Tibial nerve (tissue), 4 donors: Measurements from ENCODE around the gene KLF11. TPM values are rescaled to one million over a fixed set of nuclear protein-coding genes. Genes with fewer than 3 reads are reported as not detected.
A peak's percentile ranks its signal among the peaks of the same experiment; 100 is the strongest.

Source experiments
- DNase-seq, 2 donors: peaks; one replicate each; pipeline ENCODE4 v3.0.0-alpha.2; 2019; ENCODE audit warnings: low spot score in 2 of 2
- H3K27ac ChIP-seq, 4 donors: fragments of 200-600 bp; sonication (generic) in 3 of 4; one replicate each; pipeline ENCODE4 v1.5.1; 2017 to 2019; ENCODE audit warnings: mild to moderate bottlenecking in 1 of 4
- H3K27me3 ChIP-seq, 2 donors: fragments of 200-600 bp; sonication (generic) in 1 of 2; one replicate each; pipeline versions ENCODE4 v1.5.1 to v1.6.0; 2017 to 2019
- H3K36me3 ChIP-seq, 3 donors: fragments of 200-600 bp; sonication (generic); one replicate each; pipeline ENCODE4 v1.5.1; 2018 to 2019
- H3K4me1 ChIP-seq, 4 donors: fragments of 200-600 bp; sonication (generic) in 3 of 4; one replicate each; pipeline ENCODE4 v1.5.1; 2017 to 2019
- H3K4me3 ChIP-seq, 4 donors: fragments of 200-600 bp; sonication (generic) in 3 of 4; one replicate each; pipeline ENCODE4 v1.5.1; 2017 to 2019; ENCODE audit warnings: mild to moderate bottlenecking in 1 of 4, moderate library complexity in 1 of 4
- H3K9me3 ChIP-seq, 4 donors: fragments of 200-600 bp; sonication (generic) in 3 of 4; one replicate each; pipeline ENCODE4 v1.5.1; 2017 to 2019
- EP300 ChIP-seq, 2 donors: sonication (generic); formaldehyde crosslinking; IDR thresholded peaks; one replicate each; pipeline ENCODE4 v1.6.1; 2017; ENCODE audit warnings: antibody characterized with exemption in 2 of 2, mild to moderate bottlenecking in 1 of 2
- POLR2A ChIP-seq, 2 donors: fragments of 450-650 bp; IDR thresholded peaks; one replicate each; pipeline ENCODE4 v1.6.1; 2017; ENCODE audit warnings: antibody characterized with exemption in 2 of 2, mild to moderate bottlenecking in 2 of 2, moderate library complexity in 2 of 2
- WGBS, 2 donors: methylation state at CpG; one replicate each; pipeline ENCODE4 v1.1.5; 2018; 5-methylcytosine and 5-hydroxymethylcytosine counted together
- total RNA-seq, 4 donors: library from RNA; depleted of rRNA; stranded (reverse); fragments of >200 nt; gene quantifications; one replicate each; pipeline ENCODE4 v1.1.0, GENCODE V29; 2016
- TF ChIP-seq, protein P1 (sequence below), 5 experiments: fragments of 200-600 bp in 3 of 5; fragments of 450-650 bp in 2 of 5; sonication (generic) in 3 of 5; IDR thresholded peaks; one replicate each; pipeline ENCODE4 v1.5.1; 2016 to 2019; ENCODE audit warnings: antibody characterized with exemption in 5 of 5, mild to moderate bottlenecking in 3 of 5, moderate library complexity in 2 of 5

Gene KLF11
- total RNA-seq, 4 donors from 2014 or later = 17.1 to 23.7 (median 20.9) TPM

DNA sequence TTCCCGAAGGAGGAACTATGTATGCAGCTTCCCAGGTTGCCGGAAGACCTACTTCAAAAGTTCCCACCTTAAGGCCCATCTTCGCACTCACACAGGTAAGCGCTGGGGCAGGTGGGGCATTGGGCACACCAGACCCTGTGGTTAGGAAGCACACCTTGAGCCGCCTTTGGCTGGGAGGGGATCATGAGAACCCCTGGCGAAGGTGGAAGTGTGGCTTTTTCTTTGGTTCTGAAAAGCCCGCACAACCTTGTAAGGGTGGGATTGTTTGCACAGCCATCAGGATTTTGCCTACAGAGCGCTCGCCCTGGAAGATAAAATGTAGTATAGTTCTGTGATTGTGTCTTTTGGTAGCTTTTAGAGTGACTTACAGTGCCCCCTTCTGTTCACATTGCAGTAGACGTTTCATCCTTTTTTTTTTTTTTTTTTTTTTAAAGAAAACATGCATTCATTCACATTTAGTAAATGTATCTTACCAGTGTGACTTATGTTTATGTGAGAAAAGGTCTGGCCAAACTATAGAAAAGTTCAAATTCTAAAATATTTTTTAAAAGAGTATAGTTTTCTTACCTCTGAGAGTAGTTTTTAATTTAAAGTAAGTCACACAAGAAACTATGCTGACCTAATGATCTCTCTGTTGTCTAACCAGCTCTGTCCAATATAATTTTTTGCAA lies 5.3 kb downstream of the KLF11 start:
- Histone ChIP-seq H3K4me1 (peaks cover 0 to 73% (median 23%) of the 10 kb centered on the region in 4 donors), H3K9me3 (no peaks in the 10 kb centered on the region), H3K36me3 (peaks cover 0 to 64% (median 0%) of the 10 kb centered on the region in 3 donors), H3K27me3 (no peaks in the 10 kb centered on the region), H3K27ac (peak overlapping the region in 1 of 4 donors; percentile 99), H3K4me3 (no peak overlapping the region)
- DNase-seq = no peak
- WGBS, 2 donors = 54% methylated on average over 10 of the region's 10 CpGs
- TF ChIP-seq POLR2A (IDR thresholded peaks at IDR 0.05) = no peak
- TF ChIP-seq EP300 (IDR thresholded peaks at IDR 0.05) = peak in 1 of 2 donors; percentile 15
- TF ChIP-seq, protein P1, sequence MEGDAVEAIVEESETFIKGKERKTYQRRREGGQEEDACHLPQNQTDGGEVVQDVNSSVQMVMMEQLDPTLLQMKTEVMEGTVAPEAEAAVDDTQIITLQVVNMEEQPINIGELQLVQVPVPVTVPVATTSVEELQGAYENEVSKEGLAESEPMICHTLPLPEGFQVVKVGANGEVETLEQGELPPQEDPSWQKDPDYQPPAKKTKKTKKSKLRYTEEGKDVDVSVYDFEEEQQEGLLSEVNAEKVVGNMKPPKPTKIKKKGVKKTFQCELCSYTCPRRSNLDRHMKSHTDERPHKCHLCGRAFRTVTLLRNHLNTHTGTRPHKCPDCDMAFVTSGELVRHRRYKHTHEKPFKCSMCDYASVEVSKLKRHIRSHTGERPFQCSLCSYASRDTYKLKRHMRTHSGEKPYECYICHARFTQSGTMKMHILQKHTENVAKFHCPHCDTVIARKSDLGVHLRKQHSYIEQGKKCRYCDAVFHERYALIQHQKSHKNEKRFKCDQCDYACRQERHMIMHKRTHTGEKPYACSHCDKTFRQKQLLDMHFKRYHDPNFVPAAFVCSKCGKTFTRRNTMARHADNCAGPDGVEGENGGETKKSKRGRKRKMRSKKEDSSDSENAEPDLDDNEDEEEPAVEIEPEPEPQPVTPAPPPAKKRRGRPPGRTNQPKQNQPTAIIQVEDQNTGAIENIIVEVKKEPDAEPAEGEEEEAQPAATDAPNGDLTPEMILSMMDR (IDR thresholded peaks at IDR 0.05) = peak; percentile 36 to 67 (median 54)

GRCh38 chr2:10052216-10052615 lies 8.9 kb downstream of the KLF11 start:
- Histone ChIP-seq H3K4me3 (no peak overlapping the region), H3K9me3 (no peaks in the 10 kb centered on the region), H3K36me3 (peaks cover 0 to 74% (median 0%) of the 10 kb centered on the region in 3 donors), H3K27me3 (no peaks in the 10 kb centered on the region), H3K27ac (no peak overlapping the region), H3K4me1 (peaks cover 0 to 76% (median 16%) of the 10 kb centered on the region in 4 donors)
- 84 to 86% methylated on average over 16 of the region's 16 CpGs for WGBS, 2 donors
- TF ChIP-seq EP300 (IDR thresholded peaks at IDR 0.05) (no peak), POLR2A (IDR thresholded peaks at IDR 0.05) (no peak)
- TF ChIP-seq, protein P1 (IDR thresholded peaks at IDR 0.05) = no peak
- DNase-seq = no peak

- Histone ChIP-seq H3K27me3 (no peaks in the 10 kb centered on the region), H3K27ac (peak overlapping the region in 2 of 4 donors; percentile 1 to 46), H3K36me3 (peaks cover 0 to 63% (median 0%) of the 10 kb centered on the region in 3 donors), H3K4me3 (no peak overlapping the region), H3K9me3 (no peaks in the 10 kb centered on the region), H3K4me1 (peaks cover 0 to 75% (median 20%) of the 10 kb centered on the region in 4 donors)
- 34 to 45% methylated on average over 4 of the region's 4 CpGs for WGBS, 2 donors
- no peak for DNase-seq
- TF ChIP-seq, protein P1 (IDR thresholded peaks at IDR 0.05) = no peak
- no peak for TF ChIP-seq EP300 (IDR thresholded peaks at IDR 0.05)
These were observed 10.0 kb downstream of the KLF11 start for GRCh38 chr2:10053351-10053750.

- Histone ChIP-seq H3K9me3 (no peaks in the 10 kb centered on the region), H3K4me1 (peaks cover 0 to 65% (median 18%) of the 10 kb centered on the region in 4 donors), H3K27me3 (no peaks in the 10 kb centered on the region), H3K4me3 (no peak overlapping the region), H3K27ac (no peak overlapping the region), H3K36me3 (peaks cover 0 to 55% (median 0%) of the 10 kb centered on the region in 3 donors)
- no peak for TF ChIP-seq EP300 (IDR thresholded peaks at IDR 0.05)
- TF ChIP-seq, protein P1 (IDR thresholded peaks at IDR 0.05) = no peak
- no peak for TF ChIP-seq POLR2A (IDR thresholded peaks at IDR 0.05)
- 66 to 70% methylated on average over 7 of the region's 7 CpGs for WGBS, 2 donors
- no peak for DNase-seq
These were observed 11.1 kb downstream of the KLF11 start for GRCh38 chr2:10054424-10054823.

DNA sequence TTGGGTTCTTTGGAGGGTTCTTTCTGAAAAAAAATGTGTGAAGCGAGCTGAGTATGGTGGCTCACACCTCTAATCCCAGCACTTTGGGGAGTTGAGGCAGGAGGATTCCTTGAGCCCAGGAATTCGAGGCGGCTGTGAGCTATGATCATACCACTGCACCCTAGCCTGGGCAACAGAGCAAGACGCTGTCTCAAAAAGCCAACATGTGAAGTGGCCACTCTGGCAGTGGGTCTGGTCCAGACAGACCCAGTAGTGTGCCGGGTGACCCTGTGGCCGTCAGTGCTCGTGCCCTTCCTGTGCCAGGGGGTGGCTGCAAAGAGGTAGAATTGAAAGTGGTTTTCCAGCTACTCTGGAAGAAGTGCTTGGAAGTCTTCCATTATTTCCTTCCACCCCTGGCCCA lies 11.6 kb downstream of the KLF11 start:
- TF ChIP-seq POLR2A (IDR thresholded peaks at IDR 0.05) = no peak
- TF ChIP-seq, protein P1 (IDR thresholded peaks at IDR 0.05) = no peak
- TF ChIP-seq EP300 (IDR thresholded peaks at IDR 0.05) = no peak
- H3K9me3 ChIP-seq = no peaks in the 10 kb centered on the region
- DNase-seq = no peak
- no peak overlapping the region for H3K4me3 ChIP-seq
- H3K4me1 ChIP-seq = peaks cover 0 to 59% (median 18%) of the 10 kb centered on the region in 4 donors
- peaks cover 0 to 50% (median 0%) of the 10 kb centered on the region in 3 donors for H3K36me3 ChIP-seq
- WGBS, 2 donors = 86 to 96% methylated on average over 7 of the region's 7 CpGs
- no peaks in the 10 kb centered on the region for H3K27me3 ChIP-seq
- no peak overlapping the region for H3K27ac ChIP-seq
